Astrocyte (in vitro differentiated cells and primary cell): ENCODE results near the gene COX19. TPM values are rescaled to one million over a fixed set of nuclear protein-coding genes. Genes with fewer than 3 reads are reported as not detected.
"Not testable (repeated sequence)": the region's sequence is repeated elsewhere in the genome, so short reads cannot be mapped to it uniquely, and the experiment has no call there.

Source experiments
- DNase-seq: peaks from one replicate; pipeline ENCODE4 v3.0.0-alpha.2; 2010; ENCODE audit warnings: low read depth
- FAIRE-seq: peaks from 2 replicates; lab custom pipeline; 2011; peaks lifted over from hg19 to GRCh38; lab: Jason Lieb, UNC
- H2AFZ ChIP-seq: 2 replicates; pipeline ENCODE4 v1.6.0; 2012; ENCODE audit warnings: low read depth, low read length, inconsistent platforms
- H3K27ac ChIP-seq: 2 replicates; pipeline ENCODE4 v1.5.1; 2011; ENCODE audit warnings: low read depth, low read length, inconsistent platforms
- H3K27me3 ChIP-seq: 2 replicates; pipeline ENCODE4 v1.6.0; 2011; ENCODE audit warnings: low read length, inconsistent platforms; ENCODE audit not compliant: insufficient read depth
- H3K36me3 ChIP-seq: 2 replicates; pipeline ENCODE4 v1.5.1; 2011; ENCODE audit warnings: low read length, inconsistent platforms; ENCODE audit not compliant: insufficient read depth
- H3K4me1 ChIP-seq: 2 replicates; pipeline ENCODE4 v1.5.1; 2011; ENCODE audit warnings: low read length, inconsistent platforms; ENCODE audit not compliant: insufficient read depth
- H3K4me2 ChIP-seq: 2 replicates; pipeline ENCODE4 v1.6.0; 2012; ENCODE audit warnings: low read length, inconsistent platforms
- H3K4me3 ChIP-seq: 2 replicates; pipeline ENCODE4 v1.5.1; 2011; ENCODE audit warnings: low read depth, mild to moderate bottlenecking, low read length, inconsistent platforms; ENCODE audit not compliant: insufficient read depth
- H3K79me2 ChIP-seq: 2 replicates; pipeline ENCODE4 v1.6.0; 2012; ENCODE audit warnings: mild to moderate bottlenecking, low read length, inconsistent platforms; ENCODE audit not compliant: insufficient read depth
- H3K9ac ChIP-seq: 2 replicates; pipeline ENCODE4 v1.6.0; 2012; ENCODE audit warnings: mild to moderate bottlenecking, low read length, inconsistent platforms
- H3K9me3 ChIP-seq: 2 replicates; pipeline ENCODE4 v1.5.1; 2012; ENCODE audit warnings: low read depth, mild to moderate bottlenecking, low read length, inconsistent platforms; ENCODE audit not compliant: insufficient read depth
- H4K20me1 ChIP-seq: 2 replicates; pipeline ENCODE4 v1.6.0; 2012; ENCODE audit warnings: low read length, inconsistent platforms; ENCODE audit not compliant: insufficient read depth
- H3K27ac Mint-ChIP-seq: one replicate; pipeline ENCODE4 v1.8.0; 2021; ENCODE audit warnings: mild to moderate bottlenecking, mixed read lengths; ENCODE audit not compliant: unreplicated experiment
- H3K27me3 Mint-ChIP-seq: one replicate; pipeline ENCODE4 v1.8.0; 2021; ENCODE audit warnings: low read depth, mixed read lengths; ENCODE audit not compliant: unreplicated experiment
- H3K36me3 Mint-ChIP-seq: one replicate; pipeline ENCODE4 v1.8.0; 2021; ENCODE audit warnings: low read depth, mixed read lengths; ENCODE audit not compliant: unreplicated experiment
- H3K4me1 Mint-ChIP-seq: one replicate; pipeline ENCODE4 v1.8.0; 2021; ENCODE audit warnings: low read depth, mixed read lengths; ENCODE audit not compliant: unreplicated experiment
- H3K4me3 Mint-ChIP-seq: one replicate; pipeline ENCODE4 v1.8.0; 2021; ENCODE audit warnings: mild to moderate bottlenecking, moderate library complexity, mixed read lengths; ENCODE audit not compliant: unreplicated experiment
- H3K9me3 Mint-ChIP-seq: one replicate; pipeline ENCODE4 v1.8.0; 2021; ENCODE audit warnings: mild to moderate bottlenecking, mixed read lengths; ENCODE audit not compliant: unreplicated experiment
- EZH2 ChIP-seq: IDR thresholded peaks from 2 replicates; pipeline ENCODE4 v1.6.1; 2012; ENCODE audit warnings: mild to moderate bottlenecking, low read length, inconsistent platforms; ENCODE audit not compliant: insufficient read depth
- total RNA-seq: library from RNA; stranded (reverse); gene quantifications from 2 replicates; pipeline ENCODE4 v1.2.1, GENCODE V29; 2021
- TF ChIP-seq, protein P1 (sequence below): IDR thresholded peaks from 2 replicates; pipeline ENCODE4 v1.5.1; 2011; ENCODE audit warnings: low read depth, mild to moderate bottlenecking, inconsistent platforms, low read length, moderate library complexity; ENCODE audit not compliant: insufficient read depth

COX19 gene
- total RNA-seq, 1 donor from 2014 or later: 13.4 TPM

DNA sequence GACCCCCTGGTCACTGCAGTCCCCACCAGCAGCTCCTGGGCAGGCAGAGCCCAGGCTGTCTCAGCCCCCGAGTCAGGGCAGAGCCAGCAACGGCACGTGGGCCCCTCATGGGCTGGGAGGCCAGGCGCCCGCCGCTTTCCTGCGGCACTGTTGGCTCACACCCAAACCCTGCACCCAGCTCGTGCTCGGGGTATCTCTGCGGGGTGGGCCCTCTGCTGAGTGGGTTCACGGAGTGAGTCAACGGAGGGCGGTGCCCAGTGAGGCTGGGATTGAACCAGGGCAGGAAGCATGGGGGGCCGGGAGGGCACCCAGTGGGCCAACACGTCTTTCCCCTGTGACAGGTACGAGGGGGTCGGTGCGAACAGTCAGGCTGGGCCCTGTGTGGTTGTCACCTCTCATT is 49.7 kb downstream of the COX19 start:
- TF ChIP-seq, protein P1, sequence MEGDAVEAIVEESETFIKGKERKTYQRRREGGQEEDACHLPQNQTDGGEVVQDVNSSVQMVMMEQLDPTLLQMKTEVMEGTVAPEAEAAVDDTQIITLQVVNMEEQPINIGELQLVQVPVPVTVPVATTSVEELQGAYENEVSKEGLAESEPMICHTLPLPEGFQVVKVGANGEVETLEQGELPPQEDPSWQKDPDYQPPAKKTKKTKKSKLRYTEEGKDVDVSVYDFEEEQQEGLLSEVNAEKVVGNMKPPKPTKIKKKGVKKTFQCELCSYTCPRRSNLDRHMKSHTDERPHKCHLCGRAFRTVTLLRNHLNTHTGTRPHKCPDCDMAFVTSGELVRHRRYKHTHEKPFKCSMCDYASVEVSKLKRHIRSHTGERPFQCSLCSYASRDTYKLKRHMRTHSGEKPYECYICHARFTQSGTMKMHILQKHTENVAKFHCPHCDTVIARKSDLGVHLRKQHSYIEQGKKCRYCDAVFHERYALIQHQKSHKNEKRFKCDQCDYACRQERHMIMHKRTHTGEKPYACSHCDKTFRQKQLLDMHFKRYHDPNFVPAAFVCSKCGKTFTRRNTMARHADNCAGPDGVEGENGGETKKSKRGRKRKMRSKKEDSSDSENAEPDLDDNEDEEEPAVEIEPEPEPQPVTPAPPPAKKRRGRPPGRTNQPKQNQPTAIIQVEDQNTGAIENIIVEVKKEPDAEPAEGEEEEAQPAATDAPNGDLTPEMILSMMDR: no peak
- no peak for TF ChIP-seq EZH2
- peaks cover 6% of the 10 kb centered on the region for H3K4me1 Mint-ChIP-seq
- H3K27ac Mint-ChIP-seq: no peak overlapping the region
- Histone ChIP-seq H2AFZ (no peak overlapping the region), H3K36me3 (no peaks in the 10 kb centered on the region), H3K9me3 (no peaks in the 10 kb centered on the region), H4K20me1 (no peaks in the 10 kb centered on the region), H3K27me3 (no peaks in the 10 kb centered on the region), H3K4me1 (peaks cover 24% of the 10 kb centered on the region), H3K27ac (no peak overlapping the region), H3K79me2 (no peaks in the 10 kb centered on the region), H3K4me2 (no peak overlapping the region), H3K4me3 (no peak overlapping the region), H3K9ac (no peak overlapping the region)
- FAIRE-seq (no peak), DNase-seq (no peak)
- H3K36me3 Mint-ChIP-seq: no peaks in the 10 kb centered on the region
- H3K9me3 Mint-ChIP-seq: no peaks in the 10 kb centered on the region
- H3K27me3 Mint-ChIP-seq: no peaks in the 10 kb centered on the region
- no peak overlapping the region for H3K4me3 Mint-ChIP-seq

DNA sequence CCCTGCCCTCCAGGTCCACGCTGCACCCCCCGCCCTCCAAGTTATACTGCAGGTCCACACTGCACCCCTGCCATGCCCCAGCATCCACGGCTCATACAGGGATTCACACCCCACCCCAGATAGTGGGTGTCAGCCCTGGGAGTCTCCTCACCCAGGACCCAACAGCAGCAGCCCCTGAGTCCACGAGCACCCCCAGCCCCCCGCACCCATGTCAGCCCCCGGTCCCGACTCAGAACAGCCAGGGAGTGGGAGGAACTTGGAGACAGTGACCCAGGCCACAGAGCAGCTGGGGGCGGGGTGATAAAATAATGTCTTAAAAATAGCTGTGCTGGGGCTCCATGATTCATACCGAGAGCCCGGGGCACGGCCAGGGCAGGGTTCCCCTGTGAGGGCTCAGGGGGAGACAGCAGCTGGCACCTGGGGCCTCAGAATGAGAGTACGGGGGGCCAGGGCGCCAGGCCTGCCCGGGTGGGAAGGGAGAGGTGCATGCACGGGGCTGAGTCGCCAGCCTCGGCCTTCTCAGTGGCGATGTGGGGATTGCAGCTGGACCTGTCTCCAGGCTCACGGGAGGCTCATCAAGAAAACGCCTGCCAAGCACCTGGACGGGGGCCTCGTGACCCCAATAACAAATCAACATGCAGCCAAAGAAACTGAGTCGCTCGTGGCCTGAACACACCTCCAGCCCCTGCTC is 50.7 kb downstream of the COX19 start:
- Mint-ChIP-seq H3K27me3 (no peaks in the 10 kb centered on the region), H3K4me1 (peaks cover 6% of the 10 kb centered on the region), H3K27ac (no peak overlapping the region), H3K9me3 (no peaks in the 10 kb centered on the region), H3K36me3 (no peaks in the 10 kb centered on the region), H3K4me3 (no peak overlapping the region)
- H3K9me3 ChIP-seq: no peaks in the 10 kb centered on the region
- no peak overlapping the region for H2AFZ ChIP-seq
- H3K27me3 ChIP-seq: no peaks in the 10 kb centered on the region
- FAIRE-seq (no peak), DNase-seq (no peak)
- peak overlapping the region; percentile 57 for H3K4me2 ChIP-seq
- no peak overlapping the region for H3K9ac ChIP-seq
- H3K4me1 ChIP-seq: peaks cover 24% of the 10 kb centered on the region
- H3K4me3 ChIP-seq: no peak overlapping the region
- TF ChIP-seq, protein P1: no peak
- no peak for TF ChIP-seq EZH2
- no peaks in the 10 kb centered on the region for H4K20me1 ChIP-seq
- H3K36me3 ChIP-seq: no peaks in the 10 kb centered on the region
- no peak overlapping the region for H3K27ac ChIP-seq
- H3K79me2 ChIP-seq: no peaks in the 10 kb centered on the region

DNA sequence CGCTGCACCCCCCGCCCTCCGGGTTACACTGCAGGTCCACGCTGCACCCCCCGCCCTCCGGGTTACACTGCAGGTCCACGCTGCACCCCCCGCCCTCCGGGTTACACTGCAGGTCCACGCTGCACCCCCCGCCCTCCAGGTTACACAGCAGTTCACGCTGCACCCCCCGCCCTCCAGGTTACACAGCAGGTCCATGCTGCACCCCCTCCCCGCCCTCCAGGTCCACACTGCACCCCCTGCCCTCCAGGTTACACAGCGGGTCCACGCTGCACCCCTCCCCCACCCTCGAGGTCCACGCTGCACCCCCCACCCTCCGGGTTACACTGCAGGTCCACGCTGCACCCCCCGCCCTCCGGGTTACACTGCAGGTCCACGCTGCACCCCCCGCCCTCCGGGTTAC is 51.3 kb downstream of the COX19 start:
- not testable (repeated sequence) for H3K79me2 ChIP-seq, H3K4me3 Mint-ChIP-seq, H3K9me3 ChIP-seq, FAIRE-seq, H3K9me3 Mint-ChIP-seq, H3K27ac Mint-ChIP-seq, H3K27me3 ChIP-seq, DNase-seq, H3K36me3 ChIP-seq, H3K9ac ChIP-seq, H3K27ac ChIP-seq, H3K27me3 Mint-ChIP-seq, H4K20me1 ChIP-seq, H3K36me3 Mint-ChIP-seq, H3K4me3 ChIP-seq, H3K4me2 ChIP-seq, H2AFZ ChIP-seq, H3K4me1 Mint-ChIP-seq
- peaks cover 24% of the 10 kb centered on the region for H3K4me1 ChIP-seq
